ENCODE results near the gene PTPN11.

The PTPN11 gene

GRCh38 chr12:112535017-112535416, 116.3 kb downstream of the PTPN11 start:
- no peaks in the 10 kb centered on the region for H3K36me3 ChIP-seq (ENCODE audit: control insufficient read depth, low read length)
- H3F3A ChIP-seq (ENCODE audit: control insufficient read depth, insufficient read depth) = no peaks in the 10 kb centered on the region
- no peak overlapping the region for H3K4me2 ChIP-seq (ENCODE audit: low read length)
- H3K4me1 ChIP-seq (ENCODE audit: control insufficient read depth, low read length) = no peaks in the 10 kb centered on the region
- no peaks in the 10 kb centered on the region for H3K9me3 ChIP-seq (ENCODE audit: control insufficient read depth, insufficient read depth, low read length)
- no peaks in the 10 kb centered on the region for H4K20me1 ChIP-seq (ENCODE audit: control insufficient read depth, insufficient read depth, low read depth, low read length)
- H3K9me2 ChIP-seq (replicated peaks; ENCODE audit: control insufficient read depth, low read length) = no peaks in the 10 kb centered on the region
- H3K27me3 ChIP-seq (ENCODE audit: control insufficient read depth, low read length) = peaks cover 3% of the 10 kb centered on the region; the same call in 1 of the 2 replicates
- TF ChIP-seq CTCF (IDR thresholded peaks at IDR 0.05; ENCODE audit: low read depth, low read length, poor library complexity, severe bottlenecking) (no peak), EZH2phosphoT487 (IDR thresholded peaks at IDR 0.05; ENCODE audit: borderline replicate concordance, low read length) (no peak)
- H3K79me2 ChIP-seq (ENCODE audit: control insufficient read depth, low read length) = no peaks in the 10 kb centered on the region
- no peak overlapping the region for H3K4me3 ChIP-seq (ENCODE audit: low read length)
- H3K27ac ChIP-seq (ENCODE audit: low read depth, low read length) = no peak overlapping the region

GRCh38 chr12:112535637-112536366, 117.1 kb downstream of the PTPN11 start:
- no peaks in the 10 kb centered on the region for H3K36me3 ChIP-seq (ENCODE audit: control insufficient read depth, low read length)
- H3K27ac ChIP-seq (ENCODE audit: low read depth, low read length) = no peak overlapping the region
- H3K4me1 ChIP-seq (ENCODE audit: control insufficient read depth, low read length) = no peaks in the 10 kb centered on the region
- H4K20me1 ChIP-seq (ENCODE audit: control insufficient read depth, insufficient read depth, low read depth, low read length) = no peaks in the 10 kb centered on the region
- H3K9me2 ChIP-seq (replicated peaks; ENCODE audit: control insufficient read depth, low read length) = no peaks in the 10 kb centered on the region
- H3K9me3 ChIP-seq (ENCODE audit: control insufficient read depth, insufficient read depth, low read length) = no peaks in the 10 kb centered on the region
- no peak for TF ChIP-seq EZH2phosphoT487 (IDR thresholded peaks at IDR 0.05; ENCODE audit: borderline replicate concordance, low read length)
- TF ChIP-seq CTCF (IDR thresholded peaks at IDR 0.05; ENCODE audit: low read depth, low read length, poor library complexity, severe bottlenecking) = no peak
- H3K27me3 ChIP-seq (ENCODE audit: control insufficient read depth, low read length) = peaks cover 6% of the 10 kb centered on the region; the same call in 1 of the 2 replicates
- H3K4me3 ChIP-seq (ENCODE audit: low read length) = no peak overlapping the region
- H3K4me2 ChIP-seq (ENCODE audit: low read length) = no peak overlapping the region
- no peaks in the 10 kb centered on the region for H3K79me2 ChIP-seq (ENCODE audit: control insufficient read depth, low read length)
- H3F3A ChIP-seq (ENCODE audit: control insufficient read depth, insufficient read depth) = no peaks in the 10 kb centered on the region

- Histone ChIP-seq H3K27me3 (ENCODE audit: control insufficient read depth, low read length) (peaks cover 6% of the 10 kb centered on the region; the same call in 1 of the 2 replicates), H3K4me1 (ENCODE audit: control insufficient read depth, low read length) (no peaks in the 10 kb centered on the region), H3K36me3 (ENCODE audit: control insufficient read depth, low read length) (no peaks in the 10 kb centered on the region), H3K9me2 (replicated peaks; ENCODE audit: control insufficient read depth, low read length) (no peaks in the 10 kb centered on the region), H3F3A (ENCODE audit: control insufficient read depth, insufficient read depth) (no peaks in the 10 kb centered on the region), H3K4me2 (ENCODE audit: low read length) (no peak overlapping the region), H4K20me1 (ENCODE audit: control insufficient read depth, insufficient read depth, low read depth, low read length) (no peaks in the 10 kb centered on the region), H3K27ac (ENCODE audit: low read depth, low read length) (no peak overlapping the region), H3K4me3 (ENCODE audit: low read length) (no peak overlapping the region), H3K79me2 (ENCODE audit: control insufficient read depth, low read length) (no peaks in the 10 kb centered on the region), H3K9me3 (ENCODE audit: control insufficient read depth, insufficient read depth, low read length) (no peaks in the 10 kb centered on the region)
- no peak for TF ChIP-seq EZH2phosphoT487 (IDR thresholded peaks at IDR 0.05; ENCODE audit: borderline replicate concordance, low read length)
- no peak for TF ChIP-seq CTCF (IDR thresholded peaks at IDR 0.05; ENCODE audit: low read depth, low read length, poor library complexity, severe bottlenecking)
These were observed 117.6 kb downstream of the PTPN11 start for GRCh38 chr12:112536367-112536730.

Data from DOHH2 (cell line).